Central memory CD8-positive, alpha-beta T cell (primary cell): ENCODE data around the gene EIF2A.
"Not testable (repeated sequence)": the region's sequence is repeated elsewhere in the genome, so short reads cannot be mapped to it uniquely, and the experiment has no call there.

Source experiments
- ATAC-seq: fragments of 150-1000 bp; cut with Tn5 transposase; replicated peaks from 2 replicates; pipeline ENCODE4 v1.10.0; 2022; ENCODE audit warnings: mild to moderate bottlenecking, moderate FRiP score, moderate number of reproducible peaks; ENCODE audit not compliant: poor library complexity, severe bottlenecking; ENCODE audit errors: extremely low read depth
- DNase-seq, 2 donors: peaks; one replicate each; pipeline ENCODE4 v3.0.0; 2021; ENCODE audit warnings: low spot score in 2 of 2
- H3K27ac Mint-ChIP-seq: one replicate; pipeline ENCODE4 v1.8.0; 2022; ENCODE audit warnings: low read depth, mild to moderate bottlenecking, moderate library complexity, mixed read lengths
- H3K27me3 Mint-ChIP-seq: one replicate; pipeline ENCODE4 v1.8.0; 2022; ENCODE audit warnings: mixed read lengths
- H3K36me3 Mint-ChIP-seq: one replicate; pipeline ENCODE4 v1.8.0; 2022; ENCODE audit warnings: mild to moderate bottlenecking, moderate library complexity, mixed read lengths; ENCODE audit not compliant: insufficient read depth
- H3K4me1 Mint-ChIP-seq: one replicate; pipeline ENCODE4 v1.8.0; 2022; ENCODE audit warnings: mixed read lengths
- H3K4me3 Mint-ChIP-seq: one replicate; pipeline ENCODE4 v1.8.0; 2022; ENCODE audit warnings: mild to moderate bottlenecking, moderate library complexity, mixed read lengths
- H3K9me3 Mint-ChIP-seq: one replicate; pipeline ENCODE4 v1.8.0; 2022; ENCODE audit warnings: mixed read lengths

Gene EIF2A

DNA sequence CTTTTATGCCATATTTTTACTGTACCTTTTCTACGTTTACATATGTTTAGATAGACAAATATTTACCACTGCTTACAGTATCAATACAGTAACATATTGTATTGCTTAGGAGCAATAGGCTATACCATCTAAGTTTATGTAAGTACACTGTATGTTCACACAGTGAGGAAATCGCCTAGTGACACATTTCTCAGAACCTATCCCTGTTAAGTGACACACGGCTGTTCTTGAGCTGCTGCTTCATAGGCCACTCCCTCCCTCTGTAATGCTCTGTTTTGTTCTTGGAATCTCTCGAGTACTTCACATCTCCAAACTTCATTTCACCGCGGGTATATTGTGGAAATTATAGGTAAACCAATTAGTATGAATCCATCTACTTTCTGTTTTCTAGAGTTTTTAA lies 43.2 kb downstream of the EIF2A start:
- H3K27ac Mint-ChIP-seq, result no peak overlapping the region
- H3K4me3 Mint-ChIP-seq, result no peak overlapping the region
- no peaks in the 10 kb centered on the region for H3K27me3 Mint-ChIP-seq
- H3K4me1 Mint-ChIP-seq, result peaks cover 4% of the 10 kb centered on the region
- H3K9me3 Mint-ChIP-seq, result no peaks in the 10 kb centered on the region
- DNase-seq (no peak), ATAC-seq (no peak)
- H3K36me3 Mint-ChIP-seq, result peaks cover 7% of the 10 kb centered on the region

DNA sequence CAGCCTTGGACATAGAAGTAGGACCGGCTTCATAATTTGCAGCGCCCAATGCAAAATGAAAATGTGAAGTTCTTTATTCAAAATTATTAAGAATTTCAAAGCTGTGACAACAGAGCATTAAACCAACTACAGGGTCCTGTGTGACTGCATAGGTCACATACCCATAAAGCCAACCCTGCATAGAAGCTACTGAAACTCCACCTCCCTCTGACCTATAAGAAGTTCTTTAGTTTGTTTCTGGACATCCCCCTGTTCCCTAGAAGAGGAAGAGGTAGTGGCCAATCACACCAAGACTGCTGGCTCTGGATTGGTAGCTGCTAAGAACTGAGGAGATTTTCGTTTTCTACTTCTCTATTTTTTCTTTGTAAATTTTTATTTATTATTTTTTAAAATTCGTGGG lies 47.6 kb downstream of the EIF2A start:
- no peak overlapping the region for H3K27ac Mint-ChIP-seq
- ATAC-seq (no peak), DNase-seq (no peak)
- no peaks in the 10 kb centered on the region for H3K9me3 Mint-ChIP-seq
- no peaks in the 10 kb centered on the region for H3K4me1 Mint-ChIP-seq
- H3K36me3 Mint-ChIP-seq, result peaks cover 2% of the 10 kb centered on the region
- H3K27me3 Mint-ChIP-seq, result no peaks in the 10 kb centered on the region
- no peak overlapping the region for H3K4me3 Mint-ChIP-seq

- H3K36me3 Mint-ChIP-seq, result peaks cover 6% of the 10 kb centered on the region
- peaks cover 24% of the 10 kb centered on the region for H3K4me1 Mint-ChIP-seq
- H3K9me3 Mint-ChIP-seq, result no peaks in the 10 kb centered on the region
- DNase-seq, result no peak
- no peak overlapping the region for H3K4me3 Mint-ChIP-seq
- H3K27ac Mint-ChIP-seq, result no peak overlapping the region
- H3K27me3 Mint-ChIP-seq, result no peaks in the 10 kb centered on the region
- no peak for ATAC-seq
Observed at GRCh38 chr3:150597646-150598045, 51.1 kb downstream of the EIF2A start.

GRCh38 chr3:150599611-150600297 lies 53.2 kb downstream of the EIF2A start:
- Mint-ChIP-seq H3K27ac (no peak overlapping the region), H3K4me1 (peaks cover 39% of the 10 kb centered on the region), H3K4me3 (no peak overlapping the region), H3K36me3 (peaks cover 18% of the 10 kb centered on the region), H3K27me3 (no peaks in the 10 kb centered on the region), H3K9me3 (no peaks in the 10 kb centered on the region)
- DNase-seq (no peak), ATAC-seq (no peak)

DNA sequence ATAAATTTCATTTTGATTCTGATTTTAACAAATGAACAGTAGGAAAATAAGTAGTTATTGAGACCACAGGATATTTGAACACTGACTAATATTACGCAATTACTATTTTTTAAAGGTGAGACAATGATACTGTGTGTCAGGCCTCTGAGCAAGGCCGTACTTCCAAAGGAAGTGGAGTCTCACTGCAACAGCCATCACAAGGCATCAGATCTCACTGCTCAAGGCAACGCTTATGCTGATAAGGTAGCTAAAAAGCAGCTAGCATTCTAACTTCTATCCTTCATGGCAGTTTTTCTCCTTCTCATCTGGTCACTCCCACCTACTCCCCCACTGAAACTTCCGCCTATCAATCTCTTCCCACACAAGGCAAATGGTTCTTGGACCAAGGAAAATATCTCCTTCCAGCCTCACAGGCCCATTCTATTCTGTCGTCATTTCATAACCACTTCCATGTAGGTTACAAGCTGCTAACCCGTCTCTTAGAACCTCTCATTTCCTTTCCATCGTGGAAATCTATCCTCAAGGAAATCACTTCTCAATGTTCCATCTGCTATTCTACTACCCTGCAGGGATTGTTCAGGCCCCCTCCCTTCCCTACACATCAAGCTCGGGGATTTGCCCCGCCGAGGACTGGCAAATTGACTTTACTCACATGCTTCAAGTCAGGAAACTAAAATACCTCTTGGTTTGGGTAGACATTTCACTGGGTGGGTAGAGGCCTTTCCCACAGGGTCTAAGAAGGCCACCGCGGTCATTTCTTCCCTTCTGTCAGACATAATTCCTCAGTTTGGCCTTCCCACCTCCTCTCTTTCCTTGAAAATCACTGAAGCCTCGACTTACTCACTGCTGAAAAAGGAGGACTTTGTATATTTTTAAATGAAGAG lies 54.3 kb downstream of the EIF2A start:
- H3K4me1 Mint-ChIP-seq, result peaks cover 44% of the 10 kb centered on the region
- H3K9me3 Mint-ChIP-seq, ATAC-seq, DNase-seq, H3K4me3 Mint-ChIP-seq, H3K27me3 Mint-ChIP-seq: not testable (repeated sequence)
- peak overlapping the region; percentile 39 for H3K27ac Mint-ChIP-seq
- peaks cover 22% of the 10 kb centered on the region for H3K36me3 Mint-ChIP-seq

DNA sequence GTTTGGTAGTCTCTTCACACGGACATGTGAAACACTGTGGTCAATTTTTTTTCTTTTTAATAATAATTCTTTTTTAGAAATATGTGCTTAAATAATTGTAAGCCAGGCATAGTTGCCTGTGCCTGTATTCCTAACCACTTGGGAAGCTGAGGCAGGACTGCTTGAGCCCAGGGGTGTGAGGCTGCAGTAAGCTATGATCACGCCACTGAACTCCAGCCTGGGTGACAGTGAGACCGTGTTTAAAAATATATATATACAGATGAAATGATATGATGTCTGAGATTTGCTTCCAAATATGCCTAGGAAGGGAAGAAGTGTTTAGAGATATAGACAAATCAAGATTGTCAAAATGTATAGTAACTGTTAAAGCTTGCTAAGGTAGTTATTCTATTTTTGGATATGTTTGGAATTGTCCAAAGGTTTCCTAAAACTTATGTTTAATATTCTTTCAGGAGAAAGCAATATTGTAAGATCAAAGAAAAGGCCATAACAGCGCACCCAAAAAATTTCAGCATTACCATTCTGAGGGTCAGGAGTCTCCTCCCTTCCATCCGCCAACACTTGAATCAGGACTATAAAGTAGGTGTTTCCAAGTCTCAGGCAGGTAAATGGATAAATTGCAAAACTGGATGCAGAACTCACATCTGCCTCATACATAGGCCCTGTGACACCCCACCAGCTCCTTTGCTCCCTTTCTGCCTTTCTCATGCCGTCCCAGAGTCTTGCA lies 56.0 kb downstream of the EIF2A start:
- no peaks in the 10 kb centered on the region for H3K27me3 Mint-ChIP-seq
- DNase-seq (no peak), ATAC-seq (peak; percentile 0)
- H3K36me3 Mint-ChIP-seq, result peaks cover 34% of the 10 kb centered on the region
- H3K9me3 Mint-ChIP-seq, result no peaks in the 10 kb centered on the region
- peaks cover 61% of the 10 kb centered on the region for H3K4me1 Mint-ChIP-seq
- peak overlapping the region; percentile 99 for H3K27ac Mint-ChIP-seq
- H3K4me3 Mint-ChIP-seq, result peak overlapping the region; percentile 99

DNA sequence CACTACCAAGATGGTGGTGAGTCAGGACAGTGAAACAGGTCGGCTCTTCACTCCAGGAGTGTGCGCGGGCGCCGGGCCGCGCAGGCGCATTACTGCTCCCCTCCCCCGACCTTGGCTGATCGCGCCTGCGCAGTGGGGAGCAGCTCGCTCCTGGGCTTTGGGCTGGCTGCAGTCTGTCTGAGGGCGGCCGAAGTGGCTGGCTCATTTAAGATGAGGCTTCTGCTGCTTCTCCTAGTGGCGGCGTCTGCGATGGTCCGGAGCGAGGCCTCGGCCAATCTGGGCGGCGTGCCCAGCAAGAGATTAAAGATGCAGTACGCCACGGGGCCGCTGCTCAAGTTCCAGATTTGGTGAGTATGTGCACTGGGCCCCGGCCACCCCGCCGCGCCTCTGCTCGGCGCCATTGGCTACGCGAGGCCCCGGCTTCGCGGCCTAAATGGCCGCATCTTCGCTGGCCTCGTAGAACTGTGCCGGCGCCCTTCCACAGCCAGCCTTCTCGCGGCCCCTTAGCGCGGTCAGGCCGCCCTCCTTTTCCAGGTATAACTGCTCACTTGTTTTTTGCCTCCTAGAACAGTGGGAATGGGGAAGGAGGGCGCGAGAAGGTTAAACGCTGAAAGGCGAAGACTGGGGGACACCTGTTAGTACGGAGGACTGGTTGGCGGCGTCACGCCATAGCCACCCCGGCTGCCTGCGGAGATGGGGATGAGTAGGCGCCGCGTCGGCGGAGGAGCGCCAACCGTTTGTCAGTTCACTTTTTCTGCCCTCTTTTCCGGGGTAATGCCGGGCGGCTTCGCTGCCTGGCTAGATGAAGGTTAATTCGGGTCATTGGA lies 56.8 kb downstream of the EIF2A start, which contains the start of gene SELENOT:
TSS of gene SELENOT (plus strand) at position 169 of the 827 bp plus-strand sequence. CDS start at position 211, 42 bp downstream.
- peaks cover 69% of the 10 kb centered on the region for H3K4me1 Mint-ChIP-seq
- H3K27ac Mint-ChIP-seq, result peak within 1 kb of the TSS; percentile 99
- peak within 1 kb of the TSS; percentile 99 for H3K4me3 Mint-ChIP-seq
- DNase-seq (peak; percentile 91 to 92), ATAC-seq (peak; percentile 87)
- no peaks in the 10 kb centered on the region for H3K27me3 Mint-ChIP-seq
- peaks cover 34% of the 10 kb centered on the region for H3K36me3 Mint-ChIP-seq
- H3K9me3 Mint-ChIP-seq, result no peaks in the 10 kb centered on the region

- Mint-ChIP-seq H3K27me3 (no peaks in the 10 kb centered on the region), H3K36me3 (peaks cover 37% of the 10 kb centered on the region), H3K4me3 (peak overlapping the region; percentile 99), H3K4me1 (peaks cover 75% of the 10 kb centered on the region), H3K9me3 (no peaks in the 10 kb centered on the region), H3K27ac (peak overlapping the region; percentile 99)
- DNase-seq (no peak), ATAC-seq (peak; percentile 11)
Observed at GRCh38 chr3:150603980-150604319, 57.4 kb downstream of the EIF2A start.

DNA sequence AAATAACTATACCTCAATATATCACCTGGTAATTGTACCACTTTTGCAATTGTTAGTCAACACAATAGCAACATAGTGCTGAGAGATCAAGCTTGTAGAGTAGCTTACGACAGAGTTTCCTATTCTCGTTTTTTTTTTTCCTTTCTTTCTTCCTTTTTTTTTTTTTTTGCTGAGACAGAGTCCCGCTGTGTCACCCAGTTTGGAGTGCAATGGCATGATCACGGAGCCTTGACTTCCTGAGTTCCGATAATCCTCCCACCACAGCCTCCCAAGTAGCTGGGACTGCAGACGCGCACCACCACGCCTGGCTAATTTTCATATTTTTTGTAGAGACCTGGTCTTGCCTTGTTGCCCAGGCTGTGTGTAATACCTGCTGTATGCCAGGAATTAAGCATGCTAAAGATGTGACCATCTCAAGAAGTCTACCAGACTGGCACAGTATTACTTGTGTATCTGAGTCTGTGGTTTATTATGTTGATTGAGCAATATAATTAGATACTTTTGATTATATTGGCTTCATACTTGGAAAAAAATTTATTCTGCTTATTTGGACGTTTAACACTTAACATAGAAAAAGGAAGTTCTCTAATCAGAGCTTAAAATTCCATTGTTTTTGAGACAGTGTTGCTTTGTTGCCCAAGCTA lies 59.5 kb downstream of the EIF2A start:
- Mint-ChIP-seq H3K36me3 (peaks cover 43% of the 10 kb centered on the region), H3K9me3 (no peaks in the 10 kb centered on the region), H3K27ac (peak overlapping the region; percentile 74), H3K4me1 (peaks cover 86% of the 10 kb centered on the region), H3K27me3 (no peaks in the 10 kb centered on the region), H3K4me3 (peak overlapping the region; percentile 99)
- ATAC-seq (no peak), DNase-seq (no peak)

DNA sequence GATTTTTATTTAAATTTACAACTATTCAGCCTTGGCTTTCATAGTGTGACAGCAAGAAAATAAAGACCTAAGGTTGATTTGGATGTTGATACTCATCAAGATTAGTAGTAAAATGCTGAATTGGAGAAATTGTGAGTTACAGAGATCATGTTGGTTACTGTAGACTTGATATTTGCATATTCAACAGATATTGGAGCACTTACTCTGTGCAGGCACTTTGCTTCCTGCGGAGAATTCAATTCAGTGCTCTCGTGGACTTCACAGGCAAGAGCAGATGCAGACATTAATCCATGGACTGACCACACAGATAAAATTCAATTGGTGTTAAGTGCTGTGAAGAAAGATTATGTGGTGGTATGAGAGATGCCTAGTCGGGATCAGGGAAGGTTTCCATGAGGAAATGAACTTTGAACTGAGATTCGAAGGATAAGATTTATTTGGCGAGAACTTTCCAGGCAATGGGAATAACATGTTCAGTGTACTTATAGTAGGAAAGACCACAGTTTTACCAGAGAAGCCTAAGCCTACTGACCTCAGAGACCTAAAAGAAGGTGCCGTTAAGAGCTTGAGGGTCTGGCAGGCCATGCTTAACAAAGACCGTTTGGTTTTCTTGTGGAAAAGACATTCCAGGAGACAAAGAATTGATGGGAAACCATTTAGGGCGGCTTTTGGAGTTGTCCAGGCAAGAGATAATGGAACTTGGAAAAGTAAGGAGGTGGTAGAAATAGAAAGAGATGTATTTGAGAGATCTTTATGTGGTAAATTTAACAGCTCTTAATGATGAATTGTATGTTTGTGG lies 60.9 kb downstream of the EIF2A start:
- Mint-ChIP-seq H3K27me3 (no peaks in the 10 kb centered on the region), H3K27ac (peak overlapping the region; percentile 6), H3K9me3 (no peaks in the 10 kb centered on the region), H3K4me3 (peak overlapping the region; percentile 23), H3K4me1 (peaks cover 78% of the 10 kb centered on the region), H3K36me3 (peaks cover 45% of the 10 kb centered on the region)
- DNase-seq, result no peak
- no peak for ATAC-seq

DNA sequence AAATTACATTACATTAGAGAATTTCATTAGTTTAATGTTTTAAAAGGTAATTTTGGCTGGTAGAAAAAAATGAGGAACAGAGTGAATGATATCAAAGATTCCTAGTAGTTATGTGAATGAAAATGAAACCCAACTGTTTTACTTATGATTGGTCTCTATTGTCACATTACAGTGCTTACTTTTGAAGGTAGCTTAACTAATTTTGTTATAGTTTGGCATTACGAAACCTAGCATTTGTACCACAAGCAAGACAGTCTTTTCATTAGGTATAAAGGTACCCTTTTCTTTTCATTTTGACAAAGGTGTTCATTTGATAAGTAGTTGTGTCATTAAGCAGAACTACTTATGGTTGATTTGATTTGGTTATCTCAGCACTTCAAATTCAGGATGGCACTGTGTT lies 63.4 kb downstream of the EIF2A start:
- Mint-ChIP-seq H3K4me1 (peaks cover 85% of the 10 kb centered on the region), H3K36me3 (peaks cover 37% of the 10 kb centered on the region), H3K4me3 (peak overlapping the region; percentile 23), H3K27me3 (no peaks in the 10 kb centered on the region), H3K27ac (peak overlapping the region; percentile 39), H3K9me3 (no peaks in the 10 kb centered on the region)
- ATAC-seq (no peak), DNase-seq (no peak)
